NCI-H526 treated with DMSO at 0.1 percent for 48 hours (cell line): ENCODE data around the gene TMC8.
"Not testable (repeated sequence)": the region's sequence is repeated elsewhere in the genome, so short reads cannot be mapped to it uniquely, and the experiment has no call there.

Experiments
- DNase-seq: peaks from one replicate; lab custom pipeline; 2025; lab: John Stamatoyannopoulos, UW

The TMC8 gene

GRCh38 chr17:78130437-78131101, at the start of gene TMC8:
TMC8 (plus strand) TSS chr17:78130771; CDS start chr17:78131589, 818 bp downstream.
- no peak for DNase-seq

- no peak for DNase-seq
Measured at GRCh38 chr17:78081551-78081950, 49.0 kb upstream of the TMC8 start.

GRCh38 chr17:78082355-78082872, 48.2 kb upstream of the TMC8 start:
- DNase-seq: not testable (repeated sequence)

- DNase-seq: no peak
Measured at GRCh38 chr17:78082988-78083387, 47.6 kb upstream of the TMC8 start.

- DNase-seq: no peak
Measured at GRCh38 chr17:78086740-78087139, 43.8 kb upstream of the TMC8 start.

GRCh38 chr17:78088529-78088928, 42.0 kb upstream of the TMC8 start:
- DNase-seq: no peak

GRCh38 chr17:78089576-78090281, 40.8 kb upstream of the TMC8 start:
- no peak for DNase-seq

GRCh38 chr17:78092794-78093324, 37.7 kb upstream of the TMC8 start:
- DNase-seq: no peak

- no peak for DNase-seq
Measured at GRCh38 chr17:78095035-78095434, 35.5 kb upstream of the TMC8 start.

- no peak for DNase-seq
Measured at GRCh38 chr17:78096093-78096492, 34.5 kb upstream of the TMC8 start.

- DNase-seq: no peak
Measured at GRCh38 chr17:78101112-78101511, 29.5 kb upstream of the TMC8 start.

GRCh38 chr17:78101542-78101941, 29.0 kb upstream of the TMC8 start:
- no peak for DNase-seq

GRCh38 chr17:78103311-78103710, 27.3 kb upstream of the TMC8 start:
- DNase-seq: no peak

- DNase-seq: no peak
Measured at GRCh38 chr17:78104540-78104941, 26.0 kb upstream of the TMC8 start.

- DNase-seq: no peak
Measured at GRCh38 chr17:78105101-78105500, 25.5 kb upstream of the TMC8 start.

- no peak for DNase-seq
Measured at GRCh38 chr17:78105551-78105950, 25.0 kb upstream of the TMC8 start.

GRCh38 chr17:78106211-78106610, 24.4 kb upstream of the TMC8 start:
- no peak for DNase-seq

- DNase-seq: no peak
Measured at GRCh38 chr17:78107457-78107856, 23.1 kb upstream of the TMC8 start.

GRCh38 chr17:78107976-78108725, 22.4 kb upstream of the TMC8 start:
- no peak for DNase-seq

- DNase-seq: no peak
Measured at GRCh38 chr17:78108726-78109488, 21.7 kb upstream of the TMC8 start.

- DNase-seq: no peak
Measured at GRCh38 chr17:78109489-78109761, 21.1 kb upstream of the TMC8 start.
